GM03348 (cell line): ENCODE results near the gene DUOX2.
"Not testable (repeated sequence)": the region's sequence is repeated elsewhere in the genome, so short reads cannot be mapped to it uniquely, and the experiment has no call there.

Experiments used
- DNase-seq: peaks from one replicate; pipeline ENCODE4 v3.0.0; 2012; ENCODE audit warnings: low spot score

Gene DUOX2

DNA sequence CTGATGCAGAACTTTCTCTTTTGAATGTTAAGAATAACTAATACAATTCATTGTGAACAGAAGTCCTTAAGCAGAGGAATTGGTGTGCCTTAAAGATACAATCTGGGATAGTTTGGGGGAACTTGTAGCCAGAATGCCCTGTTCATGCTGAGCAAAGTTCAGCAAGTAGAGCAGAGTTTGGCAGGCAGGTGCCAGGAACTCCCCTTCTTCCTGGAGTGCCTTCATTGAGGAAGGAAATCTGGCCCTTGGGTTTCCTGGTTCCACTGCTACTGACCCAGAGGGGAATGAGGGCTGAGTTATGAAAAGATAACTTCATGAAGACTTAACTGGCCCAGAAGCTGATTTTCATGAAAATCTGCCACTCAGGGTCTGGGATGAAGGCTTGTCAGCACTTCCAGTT lies 40.4 kb downstream of the DUOX2 start:
- not testable (repeated sequence) for DNase-seq

DNA sequence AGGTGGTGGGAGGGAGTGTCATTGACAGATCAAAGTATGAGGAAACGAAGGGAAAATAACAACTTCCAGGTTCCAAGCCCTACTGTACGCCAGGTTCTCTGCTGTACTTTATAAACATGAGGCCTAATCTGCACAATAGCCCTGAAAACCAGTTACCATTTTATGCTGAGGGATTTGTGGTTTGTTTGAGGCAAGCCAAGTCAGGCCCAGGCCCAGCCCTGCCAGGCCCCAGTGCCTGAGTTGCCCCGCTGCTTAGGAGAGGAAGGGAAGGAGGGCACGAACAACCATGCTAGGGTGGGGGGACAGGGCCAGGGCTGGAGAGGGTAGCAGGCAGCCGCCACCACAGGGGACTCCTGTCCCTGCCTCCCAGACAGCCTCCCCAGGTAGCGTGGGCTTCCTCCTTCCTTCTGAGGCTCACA lies 44.0 kb downstream of the DUOX2 start:
- not testable (repeated sequence) for DNase-seq

DNA sequence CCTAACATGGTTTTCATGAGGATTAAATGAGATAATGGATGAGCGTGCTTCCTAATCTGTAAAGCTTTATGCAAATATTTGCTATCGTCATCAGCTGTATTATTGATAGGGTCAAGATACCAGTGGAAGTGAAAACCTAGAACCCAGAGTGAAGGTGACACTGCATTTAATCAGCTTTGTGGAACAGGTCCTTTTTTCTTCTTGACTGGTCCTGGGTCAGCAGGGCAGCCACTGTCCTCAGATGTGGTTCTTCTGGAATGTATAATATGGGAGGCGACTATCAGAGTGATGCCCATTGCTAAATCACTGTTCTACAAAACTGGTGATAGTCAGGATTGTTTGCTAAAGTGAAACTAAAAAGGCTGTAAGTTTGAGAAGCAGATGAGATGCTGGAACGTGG lies 49.6 kb downstream of the DUOX2 start:
- no peak for DNase-seq

DNA sequence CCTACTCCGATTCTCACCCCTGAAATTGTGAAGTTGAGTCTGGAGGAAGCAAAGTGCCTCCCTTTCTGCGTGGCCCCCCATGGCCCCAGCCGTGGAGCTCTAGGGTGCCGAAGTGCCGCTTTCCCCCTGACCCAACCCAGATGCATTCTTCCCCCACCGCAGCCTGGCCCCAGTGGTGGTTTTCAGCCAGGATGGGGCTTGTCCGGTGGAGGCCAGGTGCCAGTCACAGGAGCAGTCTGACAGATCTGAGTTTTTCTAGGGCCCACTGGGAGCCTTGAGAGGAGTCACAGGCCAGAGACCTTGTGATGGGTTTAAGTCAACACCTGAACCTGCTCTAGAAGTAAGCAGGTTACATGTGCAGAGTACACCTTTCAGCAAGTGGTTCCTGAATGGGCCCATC lies 51.7 kb downstream of the DUOX2 start:
- DNase-seq = not testable (repeated sequence)

DNA sequence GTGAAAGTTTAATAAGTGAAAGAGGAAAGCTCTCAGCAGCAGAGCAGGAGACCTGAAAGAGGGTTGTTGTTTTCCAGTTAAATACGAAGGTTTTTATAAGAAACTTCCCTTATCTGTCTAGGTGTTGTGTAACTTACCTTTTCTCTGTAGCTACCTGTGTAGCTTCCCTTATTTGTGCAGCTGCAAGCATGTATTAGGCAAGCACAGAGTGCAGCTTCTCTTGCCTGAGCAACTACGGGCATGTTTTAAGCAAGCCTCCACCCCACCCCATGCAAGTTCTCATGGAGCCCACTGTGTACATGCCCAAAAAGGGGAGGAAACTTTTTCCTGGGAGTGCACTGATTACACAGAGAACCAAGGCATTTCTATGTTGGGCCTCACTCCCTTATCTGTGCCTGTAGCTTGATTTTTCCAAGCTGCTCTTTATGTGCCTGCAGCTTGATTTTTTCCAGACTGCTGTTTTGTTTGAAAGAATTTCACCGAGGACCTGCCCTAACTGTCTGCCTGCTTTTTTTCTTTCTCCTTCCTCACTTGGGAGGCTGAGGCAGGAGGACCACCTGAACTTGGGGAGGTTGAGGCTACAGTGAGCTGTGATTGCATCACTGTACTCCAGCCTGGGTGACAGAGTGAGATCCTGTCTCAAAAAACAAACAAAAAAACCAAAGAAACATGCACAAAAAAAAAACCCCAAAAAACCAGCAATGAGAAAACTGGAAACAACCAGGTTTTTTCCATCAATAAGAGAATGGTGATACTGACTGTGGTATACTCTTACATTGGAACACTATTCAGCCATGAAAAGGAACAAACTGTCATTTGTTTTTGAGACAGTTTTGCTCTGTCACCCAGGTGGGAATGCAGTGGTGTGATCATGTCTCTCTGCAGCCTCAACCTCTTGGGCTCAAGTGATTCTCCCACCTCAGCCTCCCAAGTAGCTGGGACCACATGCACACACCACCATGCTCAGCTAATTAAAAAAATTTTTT lies 55.0 kb downstream of the DUOX2 start:
- not testable (repeated sequence) for DNase-seq

DNA sequence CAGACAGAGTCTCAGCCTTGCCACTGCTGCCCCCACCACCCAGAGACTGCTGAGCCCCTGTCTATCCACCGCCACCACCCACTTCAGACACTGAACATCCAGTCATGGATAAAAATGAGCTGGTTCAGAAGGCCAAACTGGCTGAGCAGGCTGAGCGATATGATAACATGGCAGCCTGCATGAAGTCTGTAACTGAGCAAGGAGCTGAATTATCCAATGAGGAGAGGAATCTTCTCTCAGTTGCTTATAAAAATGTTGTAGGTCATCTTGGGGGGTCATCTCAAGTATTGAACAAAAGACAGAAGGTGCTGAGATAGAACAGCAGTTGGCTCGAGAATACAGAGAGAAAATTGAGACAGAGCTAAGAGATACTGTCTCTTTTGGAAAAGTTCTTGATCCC lies 61.3 kb downstream of the DUOX2 start:
- DNase-seq = not testable (repeated sequence)

DNA sequence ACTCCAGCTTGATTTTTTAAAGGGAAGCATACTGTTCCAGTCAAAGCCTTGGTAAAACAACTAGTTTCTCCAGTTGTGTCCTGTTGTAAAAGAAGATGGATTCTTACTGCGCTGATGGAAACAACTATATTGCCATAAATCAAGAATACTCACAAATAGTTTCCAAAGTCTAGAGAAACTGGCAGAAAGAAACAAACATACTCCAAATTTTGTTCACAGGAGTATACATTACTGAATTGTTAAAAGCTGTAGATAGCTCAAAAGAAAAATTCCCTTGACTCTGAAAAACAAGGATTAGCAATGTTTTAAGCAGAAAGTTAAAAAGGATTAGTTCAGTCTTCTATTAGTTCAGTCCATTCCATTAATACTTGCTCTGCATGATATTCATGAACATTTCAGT lies 63.4 kb downstream of the DUOX2 start:
- no peak for DNase-seq

DNA sequence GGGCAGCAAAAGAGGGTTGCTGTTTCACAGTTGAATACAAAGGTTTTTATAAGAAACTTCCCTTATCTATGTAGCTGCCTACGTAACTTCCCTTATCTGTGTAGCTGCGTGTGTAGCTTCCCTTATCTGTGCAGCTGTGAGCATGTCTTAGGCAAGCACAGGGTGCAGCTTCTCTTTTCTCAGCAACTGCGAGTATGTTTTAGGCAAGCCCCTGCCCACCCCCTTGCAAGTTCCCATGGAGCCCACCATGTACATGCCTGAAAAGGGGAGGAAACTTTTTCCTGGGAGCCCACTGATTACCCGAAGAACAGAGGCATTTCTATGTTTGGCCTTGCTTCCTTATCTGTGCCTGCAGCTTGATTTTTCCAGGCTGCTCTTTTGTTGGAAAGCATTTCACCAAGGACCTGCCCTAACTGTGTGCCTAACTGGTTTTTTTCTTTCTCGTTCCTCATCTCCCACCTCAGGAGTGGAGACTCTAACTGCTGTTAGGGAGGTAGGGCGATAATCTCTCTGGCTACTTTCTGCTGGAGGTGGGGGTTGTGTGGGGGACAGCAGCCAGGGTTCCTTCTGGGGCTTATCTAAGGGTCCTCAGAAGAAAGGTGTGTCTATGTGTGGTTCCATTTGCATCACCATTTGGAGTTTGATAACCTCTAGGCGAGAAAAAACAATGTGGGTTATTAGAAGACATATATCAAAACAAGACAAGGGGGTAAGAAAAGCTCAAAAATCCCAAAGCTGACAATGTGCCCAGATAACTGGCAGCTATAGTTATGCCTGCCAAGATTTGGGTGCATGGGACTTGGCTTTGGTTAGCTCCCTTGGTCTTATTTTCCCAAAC lies 65.0 kb downstream of the DUOX2 start:
- no peak for DNase-seq

DNA sequence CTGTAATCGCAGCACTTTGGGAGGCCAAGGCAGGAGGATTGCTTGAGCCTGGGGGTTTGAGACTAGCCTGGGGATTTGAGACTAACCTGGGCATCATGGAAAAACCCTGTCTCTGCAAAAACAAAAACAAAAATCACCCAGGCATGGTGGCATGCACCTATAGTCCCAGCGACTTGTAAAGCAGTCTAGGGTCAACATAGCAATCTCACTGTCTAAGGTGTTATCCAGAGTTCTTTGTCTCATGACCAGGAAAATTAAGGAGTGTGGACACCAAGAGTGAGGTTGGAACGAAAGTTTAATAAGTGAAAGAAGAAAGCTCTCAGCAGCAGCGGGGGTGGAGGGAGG lies 65.6 kb downstream of the DUOX2 start:
- not testable (repeated sequence) for DNase-seq

DNA sequence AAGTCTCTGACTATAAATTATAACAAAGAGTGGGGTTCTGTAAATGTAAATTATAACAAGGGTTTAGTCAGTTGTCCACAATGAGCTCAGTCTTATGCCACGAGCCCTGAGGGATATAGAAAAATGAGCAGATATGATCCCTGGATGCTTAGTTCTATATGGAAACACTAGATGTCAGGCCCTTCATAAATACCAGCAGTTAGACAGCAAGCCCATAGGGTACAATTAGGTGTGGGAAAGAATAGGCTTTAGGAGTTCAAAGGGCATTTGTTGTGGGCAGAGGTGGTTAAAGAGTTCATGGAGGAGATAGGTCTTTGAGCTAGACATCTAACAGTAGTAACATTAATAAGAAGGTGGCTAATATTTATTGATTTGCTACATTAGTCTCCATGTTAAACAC lies 69.7 kb downstream of the DUOX2 start:
- not testable (repeated sequence) for DNase-seq

DNA sequence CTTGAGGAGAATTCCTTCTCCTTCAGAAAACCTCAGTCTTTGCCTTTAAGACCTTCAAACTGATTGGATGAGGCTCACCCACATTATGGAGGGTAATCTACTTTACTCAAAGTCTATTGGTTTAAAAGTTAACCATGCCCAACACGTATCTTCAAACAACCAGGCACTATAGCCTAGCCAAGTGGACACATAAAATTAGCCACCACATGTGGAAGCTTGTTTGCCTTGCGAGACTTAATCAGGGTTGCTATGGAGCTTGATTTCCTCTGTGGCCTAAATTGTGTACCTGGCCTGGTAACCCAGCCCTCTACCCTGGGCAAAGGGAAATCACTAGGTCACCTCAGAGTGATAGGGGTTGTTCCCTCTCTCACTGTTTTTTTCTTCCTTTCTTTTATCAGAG lies 71.1 kb downstream of the DUOX2 start:
- DNase-seq = not testable (repeated sequence)
